GM10266 (cell line): ENCODE data around the gene SPATA46.

Experiments
- DNase-seq: peaks from one replicate; pipeline ENCODE4 v3.0.0; 2012; ENCODE audit errors: extremely low spot score
- CTCF ChIP-seq: IDR thresholded peaks from 2 replicates; pipeline ENCODE4 v1.5.1; 2012; ENCODE audit warnings: mild to moderate bottlenecking, low read depth; ENCODE audit not compliant: control insufficient read depth, insufficient read depth; ENCODE audit errors: missing control alignments

SPATA46 gene

GRCh38 chr1:162385702-162386101 lies 9.0 kb upstream of the SPATA46 start:
- no peak for TF ChIP-seq CTCF
- no peak for DNase-seq

- DNase-seq = no peak
- no peak for TF ChIP-seq CTCF
Measured at GRCh38 chr1:162385280-162385623, 8.6 kb upstream of the SPATA46 start.

- no peak for TF ChIP-seq CTCF
- no peak for DNase-seq
Measured at GRCh38 chr1:162384601-162385279, 8.1 kb upstream of the SPATA46 start.

GRCh38 chr1:162384116-162384515 lies 7.5 kb upstream of the SPATA46 start:
- DNase-seq = no peak
- TF ChIP-seq CTCF = no peak

- DNase-seq = no peak
- no peak for TF ChIP-seq CTCF
Measured at GRCh38 chr1:162383516-162383915, 6.9 kb upstream of the SPATA46 start.

GRCh38 chr1:162383091-162383490 lies 6.4 kb upstream of the SPATA46 start:
- TF ChIP-seq CTCF = no peak
- DNase-seq = no peak

GRCh38 chr1:162381941-162382750 lies 5.5 kb upstream of the SPATA46 start:
- TF ChIP-seq CTCF = no peak
- DNase-seq = no peak
